AG09309 (cell line): ENCODE results near the gene FAM193B.

Source experiments
- DNase-seq: peaks from one replicate; pipeline ENCODE4 v3.0.0-alpha.2; 2010; ENCODE audit warnings: low read depth
- H3K4me3 ChIP-seq: 2 replicates; pipeline ENCODE4 v1.5.1; 2011; ENCODE audit warnings: mild to moderate bottlenecking, low read depth, low read length, moderate library complexity; ENCODE audit not compliant: control insufficient read depth
- TF ChIP-seq, protein P1 (sequence below): IDR thresholded peaks from 2 replicates; pipeline ENCODE4 v1.5.1; 2011; ENCODE audit warnings: mild to moderate bottlenecking, low read depth, low read length, inconsistent platforms; ENCODE audit not compliant: insufficient read depth, control insufficient read depth; ENCODE audit errors: missing control alignments

FAM193B gene

DNA sequence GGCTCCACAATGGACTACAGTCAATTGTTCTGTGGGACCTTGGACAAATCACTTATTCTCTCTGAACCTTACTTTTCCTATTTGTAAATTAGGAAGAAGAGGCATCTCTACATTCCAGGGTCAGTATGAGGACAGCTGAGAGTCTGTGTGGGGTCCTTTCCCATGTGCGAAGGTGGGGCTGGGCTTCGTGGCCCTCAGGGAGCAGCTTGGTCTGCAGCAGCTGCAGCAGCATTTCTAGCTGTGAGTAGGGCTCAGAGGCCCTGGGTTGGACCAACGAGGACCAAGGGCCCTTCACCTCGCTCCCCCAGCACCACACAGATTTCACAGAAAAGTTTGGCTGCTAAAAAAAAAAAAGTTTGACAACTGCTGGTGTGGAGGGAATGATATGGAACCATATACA, 28.2 kb downstream of the FAM193B start:
- TF ChIP-seq, protein P1, sequence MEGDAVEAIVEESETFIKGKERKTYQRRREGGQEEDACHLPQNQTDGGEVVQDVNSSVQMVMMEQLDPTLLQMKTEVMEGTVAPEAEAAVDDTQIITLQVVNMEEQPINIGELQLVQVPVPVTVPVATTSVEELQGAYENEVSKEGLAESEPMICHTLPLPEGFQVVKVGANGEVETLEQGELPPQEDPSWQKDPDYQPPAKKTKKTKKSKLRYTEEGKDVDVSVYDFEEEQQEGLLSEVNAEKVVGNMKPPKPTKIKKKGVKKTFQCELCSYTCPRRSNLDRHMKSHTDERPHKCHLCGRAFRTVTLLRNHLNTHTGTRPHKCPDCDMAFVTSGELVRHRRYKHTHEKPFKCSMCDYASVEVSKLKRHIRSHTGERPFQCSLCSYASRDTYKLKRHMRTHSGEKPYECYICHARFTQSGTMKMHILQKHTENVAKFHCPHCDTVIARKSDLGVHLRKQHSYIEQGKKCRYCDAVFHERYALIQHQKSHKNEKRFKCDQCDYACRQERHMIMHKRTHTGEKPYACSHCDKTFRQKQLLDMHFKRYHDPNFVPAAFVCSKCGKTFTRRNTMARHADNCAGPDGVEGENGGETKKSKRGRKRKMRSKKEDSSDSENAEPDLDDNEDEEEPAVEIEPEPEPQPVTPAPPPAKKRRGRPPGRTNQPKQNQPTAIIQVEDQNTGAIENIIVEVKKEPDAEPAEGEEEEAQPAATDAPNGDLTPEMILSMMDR, result no peak
- DNase-seq, result no peak
- H3K4me3 ChIP-seq, result no peak overlapping the region

DNA sequence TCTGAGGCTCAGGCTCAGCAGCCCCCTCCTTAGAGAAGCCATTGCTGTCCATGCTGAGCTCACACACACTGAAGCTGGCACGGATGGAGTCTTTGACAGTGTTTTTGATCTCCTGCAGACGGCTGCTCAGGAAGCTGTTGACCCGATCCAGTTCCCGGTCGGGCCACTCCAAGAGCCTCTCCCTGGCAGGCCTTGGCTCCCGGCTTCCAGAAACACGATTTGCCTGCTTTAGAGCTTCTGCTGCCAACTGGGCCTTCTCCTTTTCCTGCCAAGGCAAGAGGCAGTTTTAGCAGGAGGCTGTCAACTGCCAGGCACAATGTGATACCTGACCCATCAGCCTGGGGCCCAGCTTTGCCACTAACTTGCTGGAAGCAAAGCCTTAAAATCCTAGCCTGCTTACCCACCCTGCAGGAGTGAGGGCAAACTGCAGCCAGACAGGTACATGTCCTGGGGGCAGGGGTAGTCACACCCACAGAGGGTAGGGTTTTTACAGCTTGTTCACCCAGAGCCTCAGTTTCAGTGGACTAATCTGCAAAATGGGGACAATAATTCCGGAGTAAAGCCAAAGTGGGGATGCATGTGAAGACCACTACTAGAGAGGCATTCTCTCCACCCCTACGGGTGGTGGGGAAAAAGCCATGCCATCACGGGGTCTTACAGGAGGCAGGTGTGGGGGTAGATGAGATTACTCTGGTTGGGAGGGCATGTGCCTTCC, 29.3 kb downstream of the FAM193B start:
- TF ChIP-seq, protein P1, result peak; percentile 6
- no peak for DNase-seq
- no peak overlapping the region for H3K4me3 ChIP-seq

DNA sequence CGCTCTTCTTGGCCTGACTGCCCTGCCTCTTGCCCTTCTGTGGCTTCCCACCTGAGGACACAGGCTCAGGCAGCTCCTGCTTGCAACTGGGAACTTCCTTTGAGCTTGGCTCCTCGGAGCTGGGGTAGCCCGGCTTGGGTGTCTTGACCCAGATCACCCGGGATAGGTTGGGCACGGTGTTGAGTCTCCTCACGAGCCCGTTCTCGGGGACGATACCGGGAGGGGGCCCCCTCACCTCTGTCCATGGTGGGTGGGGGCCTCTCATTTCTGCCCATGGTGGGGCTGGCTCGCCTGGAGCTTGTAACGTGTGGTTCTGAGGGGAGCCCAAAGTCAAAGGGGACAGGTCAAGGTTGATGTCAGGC, 29.8 kb downstream of the FAM193B start:
- DNase-seq, result no peak
- TF ChIP-seq, protein P1, result no peak
- H3K4me3 ChIP-seq, result no peak overlapping the region

DNA sequence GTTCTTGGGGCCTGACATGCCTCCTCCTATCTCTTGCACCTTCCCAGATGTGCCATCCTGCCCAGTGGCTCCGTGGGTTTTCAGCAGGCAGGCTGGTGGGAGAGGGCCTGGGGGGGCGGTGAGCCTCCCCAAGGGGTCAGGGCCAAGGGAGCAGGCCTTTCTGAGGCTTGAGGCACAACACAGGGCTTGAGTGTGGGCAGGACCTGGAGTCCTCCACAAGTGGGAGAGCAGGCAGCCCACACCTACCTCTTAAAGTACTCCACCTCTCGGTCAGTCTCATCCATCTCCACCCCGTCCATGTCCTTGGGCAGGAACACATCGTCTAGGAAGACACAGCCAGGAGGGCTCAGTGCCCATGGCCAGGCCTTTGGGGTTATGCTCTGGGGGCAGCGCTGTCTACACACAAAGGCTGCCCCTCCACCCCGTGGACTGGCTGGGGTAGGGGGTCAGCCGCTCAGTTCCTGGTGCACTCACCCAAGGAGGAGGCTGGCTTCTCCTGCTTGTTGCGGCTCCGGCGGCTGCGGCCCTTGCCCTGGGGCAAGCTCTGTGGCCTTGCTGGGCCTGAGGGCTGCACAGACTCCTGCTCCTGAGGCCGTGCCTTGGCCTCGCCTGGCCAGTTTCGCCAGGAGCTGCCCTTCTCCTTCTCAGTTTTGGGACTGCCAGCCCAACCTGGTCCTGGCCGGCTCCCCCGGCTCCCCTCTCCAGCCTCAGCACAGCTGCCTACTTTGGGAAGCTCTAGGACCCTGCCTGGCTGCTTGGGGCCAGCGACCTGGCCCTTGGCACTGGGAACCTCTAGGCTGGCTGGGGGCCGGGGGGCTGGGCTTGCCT, 30.4 kb downstream of the FAM193B start:
- DNase-seq, result no peak
- no peak overlapping the region for H3K4me3 ChIP-seq
- TF ChIP-seq, protein P1, result no peak

DNA sequence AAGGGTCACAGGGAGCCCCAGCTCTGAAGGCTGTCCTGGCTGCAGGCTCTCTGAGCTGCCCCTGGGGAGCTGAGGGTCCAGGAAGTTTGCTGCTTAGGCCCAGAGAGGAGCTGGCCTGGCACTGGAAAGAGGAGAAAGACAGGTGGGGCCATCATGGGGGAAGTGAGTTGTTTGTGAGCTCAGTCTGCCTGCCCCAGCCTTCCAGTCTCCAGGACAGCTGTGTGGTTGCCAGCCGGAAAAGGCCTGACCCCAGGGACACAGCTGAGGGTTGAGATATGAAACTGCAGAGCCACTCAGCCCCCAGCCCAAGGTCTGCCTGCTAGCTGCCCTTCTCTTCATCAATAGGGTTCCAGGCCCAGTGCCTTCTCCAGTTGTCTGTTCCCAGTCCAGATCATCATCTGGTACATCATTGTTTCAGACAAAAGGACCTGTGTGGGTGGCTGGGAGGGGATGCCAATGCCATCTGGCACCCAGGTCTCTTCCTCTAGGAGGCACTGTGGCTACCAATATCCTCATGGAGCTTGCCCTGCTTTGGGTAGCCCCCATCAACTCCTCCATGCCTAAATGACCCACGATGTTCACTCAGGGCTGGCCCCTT, 33.3 kb downstream of the FAM193B start:
- DNase-seq, result no peak
- TF ChIP-seq, protein P1, result no peak
- no peak overlapping the region for H3K4me3 ChIP-seq

DNA sequence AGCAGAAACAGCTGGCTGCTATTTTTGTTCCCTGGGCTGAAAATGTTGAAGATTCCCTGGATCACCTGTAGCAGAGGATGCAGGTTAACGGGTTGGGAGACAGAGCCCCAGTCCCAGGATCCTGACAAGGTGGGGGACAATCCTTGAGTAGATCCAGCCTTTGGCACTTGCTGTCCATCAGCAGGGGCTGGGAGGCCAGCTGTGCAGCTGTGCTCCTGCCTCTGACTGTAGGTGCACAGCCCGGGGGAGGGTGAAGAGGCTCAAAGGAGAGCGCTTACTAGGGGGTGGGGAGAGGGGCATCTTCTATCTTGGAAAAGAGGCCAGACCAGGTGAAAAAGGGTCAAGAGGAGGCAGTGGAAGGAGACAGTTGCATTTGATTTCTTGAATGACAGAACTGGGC, 34.1 kb downstream of the FAM193B start:
- no peak overlapping the region for H3K4me3 ChIP-seq
- no peak for DNase-seq
- TF ChIP-seq, protein P1, result no peak
